GM18519 (cell line): ENCODE data around the gene ALCAM.
"Not testable (repeated sequence)": the region's sequence is repeated elsewhere in the genome, so short reads cannot be mapped to it uniquely, and the experiment has no call there.

Source experiments
- ATAC-seq: cut with Tn5 transposase; IDR thresholded peaks from one replicate; pipeline ENCODE4 v1.9.1; 2021; ENCODE audit warnings: mild to moderate bottlenecking, moderate library complexity; ENCODE audit not compliant: unreplicated experiment, low FRiP score

ALCAM gene

GRCh38 chr3:105385819-105386508 is 19.3 kb downstream of the ALCAM start:
- peak; percentile 68 for ATAC-seq

GRCh38 chr3:105387122-105387751 is 20.5 kb downstream of the ALCAM start:
- ATAC-seq = no peak

DNA sequence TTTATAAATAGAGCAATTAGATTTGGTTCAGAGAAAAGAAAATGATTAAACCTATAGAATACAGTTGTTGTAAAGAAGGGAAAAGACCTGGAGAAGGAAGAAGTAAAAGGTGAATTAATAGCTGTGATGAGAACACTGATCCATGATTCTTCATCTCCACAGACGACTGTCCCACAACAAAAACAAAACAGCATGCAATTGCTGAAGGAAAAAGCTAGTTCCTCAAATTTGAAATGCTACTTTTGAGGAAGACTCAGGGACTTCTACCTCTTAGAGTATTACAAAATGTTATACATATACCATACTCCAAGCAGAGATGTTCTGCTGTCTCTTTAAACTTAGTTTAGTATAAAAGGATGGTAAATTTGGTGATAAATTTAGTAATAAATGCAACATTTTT is 21.5 kb downstream of the ALCAM start:
- ATAC-seq = no peak

- ATAC-seq = not testable (repeated sequence)
Measured at GRCh38 chr3:105389759-105390158, 23.1 kb downstream of the ALCAM start.

DNA sequence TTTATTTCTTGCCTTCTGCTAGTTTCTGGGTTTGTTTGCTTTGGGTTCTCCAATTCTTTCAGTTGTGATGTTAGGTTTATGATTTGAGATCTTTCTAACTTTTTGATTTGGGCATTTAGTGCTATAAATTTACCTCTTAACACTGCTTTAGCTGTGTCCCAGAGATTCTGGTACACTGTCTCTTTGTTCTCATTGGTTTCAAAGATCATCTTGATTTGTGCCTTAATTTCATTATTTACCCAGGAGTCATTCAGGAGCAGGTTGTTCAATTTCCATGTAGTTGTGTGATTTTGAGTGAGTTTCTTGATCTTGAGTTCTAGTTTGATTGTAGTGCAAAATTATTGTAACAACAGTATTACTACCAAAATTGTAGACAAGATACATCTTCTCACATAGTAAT is 25.9 kb downstream of the ALCAM start:
- ATAC-seq = not testable (repeated sequence)

DNA sequence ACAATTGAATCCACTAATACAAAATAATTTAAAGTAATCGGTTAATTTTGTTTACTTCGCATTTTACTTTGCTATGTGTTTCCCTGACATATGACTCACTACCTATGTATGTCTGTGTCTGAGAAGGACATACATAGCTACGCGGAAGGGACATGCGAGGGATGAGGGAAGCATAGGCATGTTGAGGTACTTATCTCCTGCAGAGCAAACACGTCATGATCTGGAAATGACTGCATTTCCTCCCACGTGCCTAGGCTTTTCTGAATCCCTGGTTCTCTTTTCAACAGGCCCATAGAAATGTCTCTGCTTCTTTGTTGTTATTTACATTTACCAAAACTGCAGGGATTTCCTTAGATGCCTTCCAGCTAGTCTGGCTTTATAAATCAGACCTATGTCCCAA is 27.5 kb downstream of the ALCAM start:
- no peak for ATAC-seq

GRCh38 chr3:105397974-105398373 is 31.3 kb downstream of the ALCAM start:
- ATAC-seq = no peak

- ATAC-seq = no peak
Measured at GRCh38 chr3:105398437-105398836, 31.7 kb downstream of the ALCAM start.

GRCh38 chr3:105399062-105399461 is 32.4 kb downstream of the ALCAM start:
- ATAC-seq = no peak

GRCh38 chr3:105399611-105400010 is 32.9 kb downstream of the ALCAM start:
- no peak for ATAC-seq

- no peak for ATAC-seq
Measured at GRCh38 chr3:105401254-105401653, 34.5 kb downstream of the ALCAM start.

DNA sequence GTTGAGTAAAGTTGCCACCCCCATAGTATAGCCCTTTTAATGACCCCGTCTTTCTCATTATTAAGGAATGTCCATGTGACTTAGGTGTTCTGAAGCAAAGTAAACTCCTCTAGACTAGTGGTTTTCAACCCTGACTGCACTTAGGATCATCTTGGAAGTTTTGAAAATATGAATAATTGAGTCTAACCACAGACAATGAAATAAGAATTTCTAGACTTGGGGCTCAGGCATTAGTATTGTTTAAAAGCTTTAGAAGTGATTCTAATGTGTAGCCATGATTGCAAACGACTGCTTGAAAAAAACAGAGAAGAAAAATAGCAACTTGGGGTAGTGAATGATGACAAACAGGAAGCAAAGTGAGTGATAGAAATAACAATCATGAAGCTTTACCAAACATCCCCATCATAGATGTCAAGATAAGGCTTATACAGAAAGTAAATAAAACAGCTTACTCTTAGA is 35.0 kb downstream of the ALCAM start:
- no peak for ATAC-seq

- no peak for ATAC-seq
Measured at GRCh38 chr3:105402287-105402801, 35.6 kb downstream of the ALCAM start.

GRCh38 chr3:105403034-105403433 is 36.3 kb downstream of the ALCAM start:
- ATAC-seq = not testable (repeated sequence)

- no peak for ATAC-seq
Measured at GRCh38 chr3:105406268-105406667, 39.6 kb downstream of the ALCAM start.

- ATAC-seq = no peak
Measured at GRCh38 chr3:105409364-105409763, 42.7 kb downstream of the ALCAM start.

GRCh38 chr3:105413343-105413887 is 46.7 kb downstream of the ALCAM start:
- no peak for ATAC-seq

- no peak for ATAC-seq
Measured at GRCh38 chr3:105414841-105415240, 48.1 kb downstream of the ALCAM start.

DNA sequence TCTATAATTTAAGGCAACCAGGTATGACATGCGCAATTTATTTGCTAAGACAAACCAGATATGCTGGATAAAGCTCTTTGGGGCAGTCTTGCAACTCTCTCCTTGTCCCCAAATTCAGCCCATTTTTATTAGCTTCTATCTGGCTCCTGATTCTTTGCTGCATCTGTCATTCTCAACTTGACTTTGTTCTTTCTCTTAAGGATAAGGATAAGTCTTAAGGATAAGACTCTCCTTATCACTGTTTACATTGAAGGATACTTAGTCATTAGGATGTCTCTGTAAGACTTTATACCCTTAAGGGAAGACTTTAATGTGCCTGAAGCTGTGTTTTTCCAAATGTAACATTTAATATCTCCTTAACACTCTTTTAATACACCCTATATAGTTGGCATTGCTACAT is 49.2 kb downstream of the ALCAM start:
- ATAC-seq = no peak

GRCh38 chr3:105417525-105418289 is 51.0 kb downstream of the ALCAM start:
- no peak for ATAC-seq

- no peak for ATAC-seq
Measured at GRCh38 chr3:105422645-105423044, 55.9 kb downstream of the ALCAM start.
